Erythroblast (primary cell): ENCODE measurements around the gene TENM3.

Source experiments
- GATA1 ChIP-seq: IDR thresholded peaks from 2 replicates; pipeline ENCODE4 v1.6.1; 2011; ENCODE audit warnings: low read depth, mild to moderate bottlenecking, control low read depth, low read length, moderate library complexity
- POLR2A ChIP-seq: IDR thresholded peaks from 2 replicates; pipeline ENCODE4 v1.6.1; 2011; ENCODE audit warnings: mild to moderate bottlenecking, low read length

DNA sequence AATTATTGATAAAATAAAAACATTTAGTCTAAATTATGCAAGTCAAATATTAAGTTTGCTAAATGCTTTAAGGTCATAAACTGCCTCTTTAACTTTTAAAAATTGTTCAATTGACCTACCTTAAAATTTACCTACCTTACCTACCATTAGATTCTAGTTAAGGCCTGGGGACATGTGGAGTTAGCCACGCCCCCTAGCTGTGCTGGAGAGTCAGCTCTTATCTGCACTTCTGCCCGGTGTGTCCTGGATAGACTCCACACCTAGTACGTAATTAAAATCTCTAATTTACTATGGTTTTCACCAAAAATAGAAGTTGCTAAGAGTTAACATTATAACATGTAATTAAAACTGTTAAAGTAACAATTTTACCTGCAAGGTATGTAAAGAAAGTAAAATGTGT, 22.7 kb downstream of the TENM3 start:
- TF ChIP-seq POLR2A (no peak), GATA1 (no peak)
